Suprapubic skin (tissue), 4 donors: ENCODE results near the gene C2orf81. TPM values are rescaled to one million over a fixed set of nuclear protein-coding genes. Genes with fewer than 3 reads are reported as not detected.

Experiments
- DNase-seq, 2 donors: peaks; one replicate each; pipeline ENCODE4 v3.0.0-alpha.2; 2019; ENCODE audit warnings: low spot score in 2 of 2
- H3K27ac ChIP-seq: fragments of 200-600 bp; sonication (generic); one replicate; pipeline ENCODE4 v1.5.1; 2019
- H3K27me3 ChIP-seq: fragments of 200-600 bp; sonication (generic); one replicate; pipeline ENCODE4 v1.5.1; 2019
- H3K36me3 ChIP-seq: fragments of 200-600 bp; sonication (generic); one replicate; pipeline ENCODE4 v1.5.1; 2019
- H3K4me1 ChIP-seq: fragments of 200-600 bp; sonication (generic); one replicate; pipeline ENCODE4 v1.5.1; 2019
- H3K4me3 ChIP-seq: fragments of 200-600 bp; sonication (generic); one replicate; pipeline ENCODE4 v1.5.1; 2019; ENCODE audit warnings: mild to moderate bottlenecking
- H3K9me3 ChIP-seq: fragments of 200-600 bp; sonication (generic); one replicate; pipeline ENCODE4 v1.5.1; 2019
- EP300 ChIP-seq: sonication (generic); formaldehyde crosslinking; IDR thresholded peaks from one replicate; pipeline ENCODE4 v1.6.1; 2017; ENCODE audit warnings: antibody characterized with exemption
- POLR2A ChIP-seq, 2 donors: fragments of 450-650 bp; IDR thresholded peaks; one replicate each; pipeline ENCODE4 v1.6.1; 2017; ENCODE audit warnings: antibody characterized with exemption in 2 of 2, mild to moderate bottlenecking in 2 of 2, moderate library complexity in 2 of 2
- POLR2AphosphoS5 ChIP-seq, 3 donors: sonication (generic); formaldehyde crosslinking; IDR thresholded peaks; one replicate each; pipeline ENCODE4 v1.6.1; 2017; ENCODE audit warnings: antibody characterized with exemption in 3 of 3
- WGBS: methylation state at CpG from one replicate; pipeline ENCODE4 v1.1.5; 2018; 5-methylcytosine and 5-hydroxymethylcytosine counted together
- total RNA-seq, 4 donors: library from RNA; depleted of rRNA; stranded (reverse); fragments of >200 nt; gene quantifications; one replicate each; pipeline ENCODE4 v1.1.0, GENCODE V29; 2016
- TF ChIP-seq, protein P1 (sequence below), 2 donors: fragments of 200-600 bp in 1 of 2; fragments of 450-650 bp in 1 of 2; sonication (generic) in 1 of 2; IDR thresholded peaks; one replicate each; pipeline ENCODE4 v1.5.1; 2016 to 2019; ENCODE audit warnings: antibody characterized with exemption in 2 of 2, mild to moderate bottlenecking in 1 of 2, moderate library complexity in 1 of 2

C2orf81 gene
- total RNA-seq, 4 donors from 2014 or later, result 0.87 to 2.1 (median 1.4) TPM

GRCh38 chr2:74373985-74374384, 47.4 kb downstream of the C2orf81 start:
- WGBS, result 81% methylated on average over 8 of the region's 8 CpGs
- H3K4me3 ChIP-seq, result no peak overlapping the region
- no peaks in the 10 kb centered on the region for H3K27me3 ChIP-seq
- peaks cover 18% of the 10 kb centered on the region for H3K4me1 ChIP-seq
- no peak for DNase-seq
- H3K9me3 ChIP-seq, result no peaks in the 10 kb centered on the region
- TF ChIP-seq POLR2AphosphoS5 (IDR thresholded peaks at IDR 0.05), result no peak
- TF ChIP-seq, protein P1, sequence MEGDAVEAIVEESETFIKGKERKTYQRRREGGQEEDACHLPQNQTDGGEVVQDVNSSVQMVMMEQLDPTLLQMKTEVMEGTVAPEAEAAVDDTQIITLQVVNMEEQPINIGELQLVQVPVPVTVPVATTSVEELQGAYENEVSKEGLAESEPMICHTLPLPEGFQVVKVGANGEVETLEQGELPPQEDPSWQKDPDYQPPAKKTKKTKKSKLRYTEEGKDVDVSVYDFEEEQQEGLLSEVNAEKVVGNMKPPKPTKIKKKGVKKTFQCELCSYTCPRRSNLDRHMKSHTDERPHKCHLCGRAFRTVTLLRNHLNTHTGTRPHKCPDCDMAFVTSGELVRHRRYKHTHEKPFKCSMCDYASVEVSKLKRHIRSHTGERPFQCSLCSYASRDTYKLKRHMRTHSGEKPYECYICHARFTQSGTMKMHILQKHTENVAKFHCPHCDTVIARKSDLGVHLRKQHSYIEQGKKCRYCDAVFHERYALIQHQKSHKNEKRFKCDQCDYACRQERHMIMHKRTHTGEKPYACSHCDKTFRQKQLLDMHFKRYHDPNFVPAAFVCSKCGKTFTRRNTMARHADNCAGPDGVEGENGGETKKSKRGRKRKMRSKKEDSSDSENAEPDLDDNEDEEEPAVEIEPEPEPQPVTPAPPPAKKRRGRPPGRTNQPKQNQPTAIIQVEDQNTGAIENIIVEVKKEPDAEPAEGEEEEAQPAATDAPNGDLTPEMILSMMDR (IDR thresholded peaks at IDR 0.05), result no peak
- H3K27ac ChIP-seq, result no peak overlapping the region
- peaks cover 41% of the 10 kb centered on the region for H3K36me3 ChIP-seq

GRCh38 chr2:74373221-74373676, 48.2 kb downstream of the C2orf81 start:
- Histone ChIP-seq H3K27ac (no peak overlapping the region), H3K4me1 (peaks cover 18% of the 10 kb centered on the region), H3K27me3 (no peaks in the 10 kb centered on the region), H3K9me3 (no peaks in the 10 kb centered on the region), H3K4me3 (no peak overlapping the region), H3K36me3 (peaks cover 48% of the 10 kb centered on the region)
- TF ChIP-seq EP300 (no peak), POLR2AphosphoS5 (IDR thresholded peaks at IDR 0.05) (no peak), POLR2A (IDR thresholded peaks at IDR 0.05) (no peak)
- TF ChIP-seq, protein P1 (IDR thresholded peaks at IDR 0.05), result no peak
- no peak for DNase-seq
- WGBS, result 71% methylated on average over 5 of the region's 5 CpGs

DNA sequence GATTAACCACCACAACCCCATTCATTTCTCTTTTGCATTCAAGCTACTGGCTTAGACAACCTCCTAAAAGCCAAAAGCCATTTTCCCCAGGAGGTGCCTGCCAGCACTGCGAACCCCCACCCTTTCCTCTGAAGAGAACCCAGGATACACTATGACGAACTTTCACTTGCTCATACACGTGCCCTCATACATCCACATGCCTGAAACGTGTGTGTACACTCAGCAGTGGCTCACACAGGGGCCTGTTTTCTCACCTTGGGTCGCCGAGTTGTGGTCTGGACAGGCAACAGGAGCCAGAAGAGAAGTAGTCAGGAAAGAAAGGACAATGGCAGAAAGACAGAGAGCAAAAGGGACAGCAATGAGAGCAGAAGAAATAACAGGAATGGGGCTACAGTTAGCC, 48.7 kb downstream of the C2orf81 start:
- peaks cover 18% of the 10 kb centered on the region for H3K4me1 ChIP-seq
- H3K27ac ChIP-seq, result no peak overlapping the region
- peaks cover 51% of the 10 kb centered on the region for H3K36me3 ChIP-seq
- 71% methylated on average over 6 of the region's 6 CpGs for WGBS
- no peak for DNase-seq
- H3K4me3 ChIP-seq, result no peak overlapping the region
- TF ChIP-seq EP300 (no peak), POLR2A (IDR thresholded peaks at IDR 0.05) (no peak), POLR2AphosphoS5 (IDR thresholded peaks at IDR 0.05) (no peak)
- TF ChIP-seq, protein P1 (IDR thresholded peaks at IDR 0.05), result no peak
- H3K27me3 ChIP-seq, result no peaks in the 10 kb centered on the region
- H3K9me3 ChIP-seq, result no peaks in the 10 kb centered on the region

DNA sequence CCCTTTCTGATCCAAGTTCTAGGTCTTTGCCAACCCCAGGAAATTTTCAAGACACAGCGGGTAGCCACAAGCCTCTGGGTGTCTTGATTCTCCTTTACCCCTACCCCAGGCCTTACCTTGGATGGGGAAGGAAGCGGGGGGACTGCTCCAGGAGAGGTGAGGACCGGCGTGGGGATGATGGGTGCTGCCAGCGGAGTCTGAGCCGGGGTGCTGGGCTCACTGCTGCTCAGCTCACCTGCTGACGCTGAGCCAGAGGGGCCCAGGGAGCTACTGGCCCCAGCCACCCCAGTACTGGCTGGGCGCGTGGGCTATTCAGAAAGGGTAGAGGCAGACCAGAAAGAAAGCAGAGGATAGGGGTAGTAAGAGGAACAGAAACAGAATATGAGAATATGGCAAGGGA, 50.0 kb downstream of the C2orf81 start:
- Histone ChIP-seq H3K4me1 (peaks cover 18% of the 10 kb centered on the region), H3K36me3 (peaks cover 54% of the 10 kb centered on the region), H3K9me3 (no peaks in the 10 kb centered on the region), H3K27ac (no peak overlapping the region), H3K27me3 (no peaks in the 10 kb centered on the region), H3K4me3 (no peak overlapping the region)
- no peak for DNase-seq
- 91% methylated on average over 9 of the region's 9 CpGs for WGBS
- TF ChIP-seq POLR2AphosphoS5 (IDR thresholded peaks at IDR 0.05), result no peak
- TF ChIP-seq POLR2A (IDR thresholded peaks at IDR 0.05), result no peak
- no peak for TF ChIP-seq EP300
- TF ChIP-seq, protein P1 (IDR thresholded peaks at IDR 0.05), result no peak

GRCh38 chr2:74369976-74370375, 51.4 kb downstream of the C2orf81 start:
- H3K4me1 ChIP-seq, result peaks cover 18% of the 10 kb centered on the region
- H3K9me3 ChIP-seq, result no peaks in the 10 kb centered on the region
- no peak overlapping the region for H3K27ac ChIP-seq
- H3K4me3 ChIP-seq, result no peak overlapping the region
- peaks cover 69% of the 10 kb centered on the region for H3K36me3 ChIP-seq
- TF ChIP-seq POLR2A (IDR thresholded peaks at IDR 0.05) (no peak), EP300 (no peak), POLR2AphosphoS5 (IDR thresholded peaks at IDR 0.05) (no peak)
- TF ChIP-seq, protein P1 (IDR thresholded peaks at IDR 0.05), result no peak
- DNase-seq, result no peak
- WGBS, result 93% methylated on average over 7 of the region's 7 CpGs
- H3K27me3 ChIP-seq, result no peaks in the 10 kb centered on the region
